Stimulated activated CD4-positive, alpha-beta T cell treated with anti-CD3 and anti-CD28 coated beads, Interleukin-2, amount 100 ng/mL, for 24 hours (primary cell): ENCODE measurements around the gene OR8B4.
"Not testable (repeated sequence)": the region's sequence is repeated elsewhere in the genome, so short reads cannot be mapped to it uniquely, and the experiment has no call there.

ENCODE experiments used
- DNase-seq, 2 donors: peaks; one replicate each; pipeline ENCODE4 v3.0.0-alpha.2; 2020

OR8B4 gene, protein sequence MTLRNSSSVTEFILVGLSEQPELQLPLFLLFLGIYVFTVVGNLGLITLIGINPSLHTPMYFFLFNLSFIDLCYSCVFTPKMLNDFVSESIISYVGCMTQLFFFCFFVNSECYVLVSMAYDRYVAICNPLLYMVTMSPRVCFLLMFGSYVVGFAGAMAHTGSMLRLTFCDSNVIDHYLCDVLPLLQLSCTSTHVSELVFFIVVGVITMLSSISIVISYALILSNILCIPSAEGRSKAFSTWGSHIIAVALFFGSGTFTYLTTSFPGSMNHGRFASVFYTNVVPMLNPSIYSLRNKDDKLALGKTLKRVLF

DNA sequence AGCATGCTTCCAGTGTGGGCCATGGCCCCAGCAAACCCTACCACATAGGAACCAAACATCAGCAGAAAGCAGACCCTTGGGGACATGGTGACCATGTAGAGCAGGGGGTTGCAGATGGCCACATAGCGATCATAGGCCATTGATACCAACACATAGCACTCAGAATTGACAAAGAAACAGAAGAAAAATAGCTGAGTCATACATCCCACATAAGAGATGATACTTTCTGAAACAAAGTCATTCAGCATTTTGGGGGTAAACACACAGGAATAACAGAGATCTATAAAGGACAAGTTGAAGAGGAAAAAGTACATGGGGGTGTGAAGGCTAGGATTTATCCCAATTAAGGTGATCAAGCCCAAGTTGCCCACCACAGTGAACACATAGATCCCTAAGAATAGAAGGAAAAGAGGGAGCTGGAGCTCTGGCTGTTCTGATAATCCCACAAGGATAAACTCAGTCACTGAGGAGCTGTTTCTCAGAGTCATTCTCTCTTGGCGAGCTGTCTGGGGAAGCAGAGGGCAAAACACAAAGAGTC is at the start of gene OR8B4:
Gene OR8B4 (minus strand): TSS at position 488 of the 538 bp plus-strand sequence. CDS start 0 bp downstream, at position 488.
- DNase-seq, result no peak

DNA sequence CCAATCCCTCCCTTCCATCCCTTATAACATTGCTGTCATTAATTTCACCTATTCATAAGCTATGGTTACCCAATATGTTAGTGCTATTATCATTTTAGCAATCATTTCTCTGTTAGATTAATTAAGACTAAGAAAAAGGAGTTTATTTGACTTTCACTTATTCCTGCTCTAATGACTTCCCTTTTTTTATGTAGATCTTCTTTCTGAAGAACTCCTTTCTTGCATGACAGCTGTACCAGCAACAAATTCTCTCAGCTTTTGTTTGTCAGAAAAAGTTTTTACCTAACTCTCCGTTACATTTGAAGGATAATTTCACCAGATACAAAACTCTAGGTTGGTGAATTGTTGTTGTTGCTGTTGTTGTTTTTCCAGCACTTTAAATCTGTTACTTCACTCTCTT is 49.4 kb upstream of the OR8B4 start:
- DNase-seq, result no peak

- no peak for DNase-seq
These were observed 48.8 kb upstream of the OR8B4 start for GRCh38 chr11:124473476-124473875.

DNA sequence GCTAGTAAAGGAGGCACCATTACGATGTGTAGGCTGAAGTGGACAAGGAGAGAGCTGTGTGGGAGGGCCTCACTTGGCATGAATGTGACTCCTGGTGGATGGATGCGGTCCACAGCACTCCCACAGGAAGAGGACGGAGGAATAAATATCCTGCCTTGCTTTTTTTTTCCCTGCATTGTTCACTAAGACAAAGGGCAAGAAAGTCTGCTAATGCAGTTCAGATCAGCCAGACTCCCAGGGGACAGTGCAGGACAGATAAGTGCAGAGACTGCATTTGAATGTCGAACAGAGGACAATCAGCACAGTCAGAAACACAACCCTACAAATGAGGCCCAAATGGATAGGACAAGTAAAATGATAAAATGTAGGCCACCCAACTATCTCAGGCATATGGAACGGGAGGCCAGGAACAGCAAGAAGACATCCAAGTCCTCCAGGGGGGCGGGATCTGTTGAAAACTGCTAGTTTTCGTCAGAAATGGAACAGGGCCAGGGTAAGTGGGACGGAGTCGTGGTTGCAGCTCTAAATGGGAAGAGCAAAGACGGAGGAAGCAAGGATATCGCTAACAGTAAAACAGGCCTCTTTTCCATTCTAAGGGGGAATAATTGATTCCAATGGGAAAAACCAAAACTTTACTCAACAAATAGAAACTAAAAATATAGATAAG is 46.0 kb upstream of the OR8B4 start:
- DNase-seq, result no peak

- DNase-seq, result no peak
These were observed 42.8 kb upstream of the OR8B4 start for GRCh38 chr11:124467381-124467927.

DNA sequence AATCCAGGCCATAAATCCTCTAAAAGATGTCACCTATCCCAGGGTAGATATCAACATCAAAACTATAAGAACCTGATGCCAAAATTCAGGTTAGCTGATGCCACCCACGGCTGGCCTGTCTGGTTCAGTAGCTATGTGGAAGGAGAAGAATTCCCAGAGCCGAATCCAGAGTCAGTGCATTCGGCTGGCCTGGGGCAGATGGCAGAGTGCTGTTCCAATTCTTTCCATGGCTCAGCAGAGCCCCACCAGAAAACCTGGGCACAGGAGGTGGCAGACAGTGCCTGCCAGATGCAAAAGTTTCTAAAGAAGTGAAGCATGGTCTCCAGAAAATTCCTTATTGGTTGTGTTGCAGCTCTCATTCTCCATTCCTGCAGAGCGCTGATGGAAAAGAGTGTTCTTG is 40.7 kb upstream of the OR8B4 start:
- no peak for DNase-seq

DNA sequence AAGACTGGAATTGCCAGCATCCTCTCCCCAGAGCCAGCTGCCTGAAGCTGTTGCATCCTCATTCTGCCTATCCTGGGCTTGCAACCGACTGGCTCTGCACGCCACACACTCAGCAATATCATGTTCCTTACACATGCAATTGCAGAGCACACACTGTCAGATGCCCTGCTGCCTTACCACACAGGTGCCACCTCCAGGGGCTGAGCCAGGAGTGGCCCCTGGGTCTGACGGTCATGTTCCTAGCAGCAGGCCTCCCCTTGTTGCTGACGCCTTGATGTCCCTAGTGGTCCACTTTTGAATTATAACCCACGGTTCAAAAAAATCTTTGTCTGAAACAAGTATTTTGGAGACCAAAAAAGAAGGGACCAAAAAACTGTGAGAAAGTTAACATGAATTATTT is 39.3 kb upstream of the OR8B4 start:
- no peak for DNase-seq

DNA sequence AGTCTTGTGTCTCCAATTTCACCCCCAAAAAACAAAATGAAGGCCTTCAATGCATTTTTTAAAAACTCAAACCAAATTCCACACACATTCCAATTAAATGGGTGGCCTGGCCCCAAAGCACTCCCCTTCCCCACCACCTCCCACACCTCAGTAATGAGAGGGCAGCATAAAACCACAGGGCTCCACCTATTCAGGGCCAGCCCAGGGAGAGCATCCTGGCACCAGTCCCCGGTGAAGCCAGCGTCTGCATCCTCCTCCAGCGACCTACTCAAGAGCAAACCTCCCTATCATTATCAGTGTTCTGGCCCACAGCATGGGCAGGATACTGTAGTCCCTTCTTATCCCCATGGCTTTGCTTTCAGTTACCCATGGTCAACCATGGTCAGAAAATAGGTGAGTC is 38.7 kb upstream of the OR8B4 start:
- DNase-seq, result no peak

- DNase-seq, result no peak
These were observed 35.8 kb upstream of the OR8B4 start for GRCh38 chr11:124460459-124460858.

- DNase-seq, result not testable (repeated sequence)
These were observed 34.7 kb upstream of the OR8B4 start for GRCh38 chr11:124459379-124459778.

DNA sequence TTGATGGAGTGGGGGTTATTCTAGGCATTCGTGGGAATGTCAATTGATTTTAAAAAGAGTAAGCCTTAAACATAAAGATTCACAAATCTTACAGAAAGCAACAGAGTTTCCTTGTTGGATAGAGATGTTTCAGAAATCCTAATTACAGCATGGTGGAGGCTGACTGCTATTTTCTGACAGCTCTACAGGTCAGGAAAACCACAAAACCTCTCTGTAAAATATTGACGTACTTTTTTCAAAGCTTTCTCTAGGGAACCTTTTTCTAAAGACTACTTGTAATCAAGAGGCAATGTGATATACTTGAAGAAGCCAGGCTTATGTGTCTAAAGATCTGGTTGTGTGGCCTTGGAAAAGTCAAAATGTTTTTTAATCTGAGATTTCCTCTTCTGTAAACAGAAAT is 29.9 kb upstream of the OR8B4 start:
- DNase-seq, result no peak

DNA sequence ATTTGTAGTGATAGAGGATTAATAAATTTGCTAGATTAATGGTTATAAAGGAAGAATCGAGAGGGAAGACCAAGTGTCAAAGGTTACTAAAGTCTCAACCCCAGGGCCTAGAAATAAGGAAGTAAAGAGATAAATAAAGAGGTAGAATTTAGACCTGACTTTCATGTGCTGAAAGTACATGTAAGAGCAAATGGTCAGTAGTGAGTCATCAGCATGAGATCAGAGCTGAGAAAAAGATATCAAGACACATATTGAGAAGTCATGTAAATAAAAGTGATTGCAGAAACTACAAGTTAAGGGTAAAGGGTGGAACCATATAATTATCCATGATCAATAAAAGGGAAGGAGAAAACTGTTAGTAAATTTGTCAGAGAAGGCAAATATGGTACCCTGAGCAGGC is 22.2 kb upstream of the OR8B4 start:
- no peak for DNase-seq

GRCh38 chr11:124445646-124446150 is 21.0 kb upstream of the OR8B4 start, which contains the start of gene OR8B8:
Gene OR8B8, minus strand, starts transcription at chr11:124445696. Its CDS starts 4,611 bp downstream, at chr11:124441085.
- DNase-seq, result no peak

- no peak for DNase-seq
These were observed 18.2 kb upstream of the OR8B4 start for GRCh38 chr11:124442847-124443246.

DNA sequence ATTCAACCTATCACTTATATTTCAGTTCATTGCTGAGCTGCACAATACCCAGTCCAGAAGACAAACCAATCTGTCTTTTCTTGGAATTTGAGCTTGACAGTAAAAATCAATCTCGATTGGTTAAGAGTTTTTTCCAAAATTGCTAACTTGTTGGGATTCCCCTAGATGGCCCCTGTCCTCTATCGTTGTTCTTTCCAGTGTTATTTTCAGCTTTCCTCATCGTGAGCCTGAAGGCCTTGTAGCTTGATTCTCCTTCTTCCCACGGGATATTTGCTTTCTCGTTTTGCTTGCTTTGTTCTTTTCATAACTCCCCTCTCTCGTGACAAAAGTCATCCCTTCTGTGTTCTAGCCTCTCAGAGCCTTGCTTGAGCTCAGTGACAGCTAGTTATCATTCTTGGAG is 17.8 kb upstream of the OR8B4 start:
- DNase-seq, result no peak

GRCh38 chr11:124441519-124441918 is 16.8 kb upstream of the OR8B4 start:
- no peak for DNase-seq

- DNase-seq, result no peak
These were observed 16.4 kb upstream of the OR8B4 start for GRCh38 chr11:124441081-124441480.

DNA sequence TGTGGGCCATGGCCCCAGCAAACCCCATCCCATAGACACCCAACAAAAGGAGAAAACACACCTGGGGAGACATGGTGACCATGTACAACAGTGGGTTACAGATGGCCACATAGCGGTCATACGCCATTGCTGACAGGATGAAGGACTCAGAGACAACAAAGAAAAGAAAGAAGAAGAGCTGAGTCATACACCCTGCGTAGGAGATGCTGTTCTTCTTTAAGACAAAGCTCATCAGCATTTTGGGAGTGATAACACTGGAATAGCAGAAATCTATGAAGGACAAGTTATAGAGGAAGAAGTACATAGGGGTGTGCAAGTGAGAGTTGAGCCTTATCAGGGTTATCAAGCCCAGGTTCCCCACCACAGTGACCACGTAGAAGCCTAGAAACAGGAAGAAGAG is 15.9 kb upstream of the OR8B4 start:
- DNase-seq, result no peak

- no peak for DNase-seq
These were observed 10.0 kb upstream of the OR8B4 start for GRCh38 chr11:124434699-124435098.

DNA sequence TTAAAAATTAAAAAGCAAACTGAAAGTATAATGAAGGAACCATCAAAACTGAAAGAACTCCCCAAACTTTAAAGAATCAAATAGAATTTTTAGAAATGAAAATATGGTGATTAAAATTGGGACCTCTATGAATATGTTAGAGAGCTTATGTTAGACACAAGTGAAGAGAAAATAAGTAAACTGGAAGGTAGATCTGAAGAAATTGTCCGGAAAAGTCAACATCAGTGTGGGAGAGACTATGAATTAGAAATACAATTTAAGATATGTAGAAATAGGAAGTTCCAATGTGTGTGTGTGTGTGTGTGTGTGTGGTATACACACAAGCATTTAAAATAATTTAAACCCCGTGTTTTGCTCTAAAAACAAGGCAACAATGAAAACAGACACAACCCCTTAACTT is 4.9 kb upstream of the OR8B4 start:
- no peak for DNase-seq

- no peak for DNase-seq
These were observed 3.6 kb downstream of the OR8B4 start for GRCh38 chr11:124421043-124421442.

DNA sequence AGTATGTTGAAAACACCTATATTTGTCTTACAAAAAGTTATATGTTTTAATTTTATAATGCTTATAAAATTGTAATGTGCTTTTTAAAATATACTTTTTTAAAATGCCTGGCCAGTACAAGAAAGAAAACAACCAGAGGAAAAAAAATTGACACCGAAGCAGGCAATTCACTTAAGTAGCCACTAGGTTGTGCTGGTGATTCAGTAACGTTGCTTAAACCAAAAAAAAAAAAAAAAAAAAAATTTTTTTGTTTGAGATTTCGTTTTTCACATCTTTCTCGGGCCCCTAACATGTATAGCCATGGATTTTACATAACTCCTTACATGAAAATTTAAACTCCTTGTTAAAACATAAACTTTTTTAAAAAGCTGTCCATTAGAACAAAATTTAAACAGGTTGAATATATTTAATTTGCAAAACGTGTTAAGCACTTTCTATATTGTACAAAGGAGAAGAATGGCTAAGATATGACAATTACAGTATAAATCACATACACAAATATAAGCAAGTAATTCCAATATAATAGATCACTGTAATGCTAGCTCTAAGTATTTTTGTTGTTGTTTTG is 9.2 kb downstream of the OR8B4 start:
- no peak for DNase-seq

- DNase-seq, result no peak
These were observed 14.8 kb downstream of the OR8B4 start for GRCh38 chr11:124409906-124410305.
